ENCODE data around the gene SALL1. TPM values are rescaled to one million over a fixed set of nuclear protein-coding genes. Genes with fewer than 3 reads are reported as not detected.

SALL1 gene
- total and polyA plus RNA-seq, 9 of the 15 experiments (the other 6 are each of a cell fraction or from before 2014, with no cell fraction given) = not detected

GRCh38 chr16:51129105-51129504, 22.0 kb downstream of the SALL1 start (continued):
- TF ChIP-seq ZBTB12 (CRISPR knock-in tag; IDR thresholded peaks at IDR 0.05) (no peak), GABPB1 (CRISPR knock-in tag; IDR thresholded peaks at IDR 0.05) (no peak), ZNF76 (CRISPR knock-in tag; IDR thresholded peaks at IDR 0.05; ENCODE audit: borderline replicate concordance) (no peak), ZBTB40 (IDR thresholded peaks at IDR 0.05) (no peak), ZBTB40 (CRISPR knock-in tag; IDR thresholded peaks at IDR 0.05) (no peak), JUNB (CRISPR knock-in tag; conservative IDR thresholded peaks at IDR 0.05) (no peak), TCFL5 (CRISPR knock-in tag; conservative IDR thresholded peaks at IDR 0.05) (no peak), POLR3A (IDR thresholded peaks at IDR 0.05; ENCODE audit: borderline replicate concordance, extremely low read depth, insufficient read depth, insufficient read length) (no peak)

Data from K562 (cell line).